HUES64 (cell line): Measurements from ENCODE around the gene CACNA2D1.

Experiments used
- H3K27ac ChIP-seq: 2 replicates; pipeline ENCODE4 v1.7.0; 2013; ENCODE audit warnings: low read depth, low read length, inconsistent platforms
- H3K27me3 ChIP-seq: 2 replicates; pipeline ENCODE4 v1.6.1; 2013; ENCODE audit warnings: mild to moderate bottlenecking, low read length; ENCODE audit not compliant: insufficient read depth
- H3K36me3 ChIP-seq: 2 replicates; pipeline ENCODE4 v1.6.1; 2013; ENCODE audit warnings: mild to moderate bottlenecking, low read length; ENCODE audit not compliant: insufficient read depth
- H3K4me1 ChIP-seq: 2 replicates; pipeline ENCODE4 v1.6.1; 2013; ENCODE audit warnings: mild to moderate bottlenecking, low read length, moderate library complexity; ENCODE audit not compliant: insufficient read depth
- H3K4me3 ChIP-seq: 2 replicates; pipeline ENCODE4 v1.5.1; 2013; ENCODE audit warnings: mild to moderate bottlenecking, low read length, moderate library complexity
- H3K9ac ChIP-seq: 2 replicates; pipeline ENCODE4 v1.6.1; 2013; ENCODE audit warnings: mild to moderate bottlenecking, low read depth, low read length
- H3K9me3 ChIP-seq: 2 replicates; pipeline ENCODE4 v1.6.1; 2013; ENCODE audit warnings: low read depth, low read length; ENCODE audit not compliant: insufficient read depth
- WGBS: fragments of 150-250, 120-280 bp; methylation state at CpG from one replicate; pipeline ENCODE4 v1.1.7; 2013; ENCODE audit warnings: missing lambda C conversion rate; 5-methylcytosine and 5-hydroxymethylcytosine counted together

The CACNA2D1 gene

DNA sequence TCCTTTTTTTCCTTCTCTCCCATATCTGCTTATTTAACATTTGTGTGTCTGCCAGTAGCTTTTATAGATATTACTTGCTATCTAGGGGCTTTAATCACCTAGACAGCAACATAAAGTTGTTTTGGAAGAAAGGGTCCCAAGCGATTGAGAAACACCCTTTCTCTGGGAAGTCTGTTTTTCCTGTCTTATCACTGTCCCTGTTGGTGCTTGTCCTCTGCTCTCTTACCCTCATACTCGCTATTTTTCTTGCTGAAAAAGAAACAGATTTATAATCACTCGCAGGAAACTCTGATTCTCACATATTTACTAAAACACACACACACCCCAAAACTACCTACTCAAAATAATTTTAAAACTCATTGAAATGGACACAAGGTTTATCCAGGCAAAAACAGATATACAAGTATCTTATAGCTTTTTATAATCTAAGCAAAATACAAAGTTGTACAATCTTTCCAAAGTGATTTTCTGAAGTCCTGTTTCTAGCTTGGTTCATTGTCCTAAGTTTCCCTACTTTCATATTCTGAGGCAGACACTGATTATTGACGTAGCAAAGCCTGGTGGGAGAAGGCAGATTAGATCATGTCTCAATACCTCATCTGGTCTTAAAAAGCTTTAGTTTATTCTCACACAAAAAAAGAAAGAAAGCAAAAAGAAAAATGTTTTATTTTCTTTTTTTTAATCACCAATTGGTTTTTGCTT, 157.3 kb downstream of the CACNA2D1 start:
- no peaks in the 10 kb centered on the region for H3K9me3 ChIP-seq
- H3K9ac ChIP-seq = no peak overlapping the region
- peak overlapping the region; percentile 55 for H3K27ac ChIP-seq
- H3K4me1 ChIP-seq = peaks cover 48% of the 10 kb centered on the region
- WGBS = 78% methylated on average over 3 of the region's 4 CpGs
- no peaks in the 10 kb centered on the region for H3K36me3 ChIP-seq
- no peak overlapping the region for H3K4me3 ChIP-seq
- H3K27me3 ChIP-seq = no peaks in the 10 kb centered on the region

DNA sequence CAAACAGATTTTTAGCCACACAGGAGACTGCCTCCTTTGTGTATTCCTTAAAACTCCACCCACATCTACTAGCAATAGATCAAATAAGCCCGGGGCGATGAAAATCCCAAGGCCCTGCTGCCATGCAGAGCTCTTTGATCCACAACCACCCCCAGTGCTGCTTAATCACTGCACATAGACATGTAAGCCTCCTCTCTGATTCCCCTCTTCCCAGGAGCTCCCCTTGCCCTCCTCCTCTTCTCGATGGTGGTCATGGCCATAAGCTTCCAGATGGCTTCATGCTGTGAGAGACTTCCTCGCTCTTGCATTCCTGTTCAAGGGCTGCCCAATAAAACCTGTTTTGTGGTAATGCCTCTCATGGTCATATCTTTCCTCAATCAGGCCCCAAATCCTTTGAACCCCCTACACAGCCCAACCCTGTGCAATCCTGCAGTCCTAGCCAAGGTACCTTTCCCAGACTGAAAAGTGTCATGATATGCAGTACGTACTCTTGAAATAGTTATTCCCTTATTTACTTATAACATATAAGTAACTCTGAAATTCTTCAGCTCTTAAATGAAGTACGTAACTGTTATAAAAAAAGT, 158.5 kb downstream of the CACNA2D1 start:
- Histone ChIP-seq H3K9ac (no peak overlapping the region), H3K36me3 (no peaks in the 10 kb centered on the region), H3K4me3 (no peak overlapping the region), H3K9me3 (no peaks in the 10 kb centered on the region), H3K27ac (no peak overlapping the region), H3K4me1 (peaks cover 45% of the 10 kb centered on the region), H3K27me3 (no peaks in the 10 kb centered on the region)
- WGBS = 35% methylated on average over 5 of the region's 6 CpGs

DNA sequence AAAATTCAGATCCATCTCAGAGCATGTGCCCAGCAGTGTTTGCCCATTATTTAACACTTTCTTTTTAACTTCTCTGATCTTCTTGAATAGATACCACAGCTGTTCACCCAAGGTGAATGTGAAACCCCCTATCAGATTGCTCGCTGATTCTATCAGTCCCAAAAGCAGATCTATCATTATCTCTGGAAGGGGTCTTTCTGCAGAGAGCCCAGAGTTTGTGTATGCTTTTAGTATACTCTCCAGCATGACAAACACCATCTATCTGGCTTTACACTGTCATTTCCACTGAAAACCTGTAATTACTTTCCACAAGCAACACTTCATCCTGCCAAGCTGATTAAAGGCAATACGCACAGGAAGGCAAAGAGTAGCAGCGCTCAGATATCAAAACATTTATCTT, 168.2 kb downstream of the CACNA2D1 start:
- Histone ChIP-seq H3K27ac (no peak overlapping the region), H3K36me3 (no peaks in the 10 kb centered on the region), H3K9ac (no peak overlapping the region), H3K27me3 (no peaks in the 10 kb centered on the region), H3K4me1 (no peaks in the 10 kb centered on the region), H3K4me3 (no peak overlapping the region), H3K9me3 (no peaks in the 10 kb centered on the region)
- WGBS = 90% methylated on average over 3 of the region's 3 CpGs

DNA sequence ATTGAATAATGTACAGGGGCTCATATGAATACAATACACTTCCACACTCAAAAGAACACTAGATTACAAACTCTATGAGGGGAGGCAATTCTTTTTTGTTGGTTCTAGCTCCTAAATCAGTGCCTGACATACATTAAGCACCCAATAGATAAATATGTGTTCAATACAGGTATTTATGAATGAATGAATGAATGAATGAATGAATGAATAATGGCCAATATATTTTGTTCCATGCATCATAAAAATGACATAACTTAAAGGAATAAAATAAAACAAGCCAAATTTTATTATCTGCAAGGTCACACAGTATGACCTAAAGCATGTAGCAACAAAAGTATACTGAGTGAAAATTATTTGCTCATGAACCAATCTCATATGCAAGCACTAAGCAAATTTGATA, 168.9 kb downstream of the CACNA2D1 start:
- H3K9ac ChIP-seq = no peak overlapping the region
- H3K4me1 ChIP-seq = 0 out of 2 replicates have a peak, but pooled peaks cover under 1% of the 10 kb centered on the region
- no peaks in the 10 kb centered on the region for H3K9me3 ChIP-seq

DNA sequence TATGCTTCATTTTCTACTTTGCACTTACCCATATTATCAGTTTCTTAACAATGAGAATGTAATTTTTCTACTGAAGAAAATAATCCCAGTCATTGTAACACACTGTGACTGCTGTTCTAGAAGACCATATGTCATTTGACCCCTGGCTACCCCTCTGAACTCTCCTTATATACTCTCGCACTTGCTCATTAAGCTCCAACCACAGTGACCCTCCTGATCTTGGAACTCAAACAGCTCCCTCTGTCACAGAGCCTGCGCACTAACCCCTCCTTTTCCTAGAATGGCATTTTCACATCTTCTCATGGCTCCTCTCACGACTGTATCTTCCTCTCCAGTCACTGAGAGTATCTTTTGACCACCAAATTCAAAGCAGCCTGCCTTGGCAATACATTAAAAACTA, 169.7 kb downstream of the CACNA2D1 start:
- H3K9me3 ChIP-seq = no peaks in the 10 kb centered on the region
- peaks cover 8% of the 10 kb centered on the region; the same call in 1 of the 2 replicates for H3K4me1 ChIP-seq
- H3K36me3 ChIP-seq = no peaks in the 10 kb centered on the region
- no peak overlapping the region for H3K27ac ChIP-seq
- no peak overlapping the region for H3K4me3 ChIP-seq
- WGBS = 81% methylated on average over 3 of the region's 3 CpGs
- no peak overlapping the region for H3K9ac ChIP-seq
- no peaks in the 10 kb centered on the region for H3K27me3 ChIP-seq

More for the DNA sequence above, 168.9 kb downstream of the CACNA2D1 start:
- no peak overlapping the region for H3K27ac ChIP-seq
- no peak overlapping the region for H3K4me3 ChIP-seq
- H3K36me3 ChIP-seq = no peaks in the 10 kb centered on the region
- no peaks in the 10 kb centered on the region for H3K27me3 ChIP-seq

DNA sequence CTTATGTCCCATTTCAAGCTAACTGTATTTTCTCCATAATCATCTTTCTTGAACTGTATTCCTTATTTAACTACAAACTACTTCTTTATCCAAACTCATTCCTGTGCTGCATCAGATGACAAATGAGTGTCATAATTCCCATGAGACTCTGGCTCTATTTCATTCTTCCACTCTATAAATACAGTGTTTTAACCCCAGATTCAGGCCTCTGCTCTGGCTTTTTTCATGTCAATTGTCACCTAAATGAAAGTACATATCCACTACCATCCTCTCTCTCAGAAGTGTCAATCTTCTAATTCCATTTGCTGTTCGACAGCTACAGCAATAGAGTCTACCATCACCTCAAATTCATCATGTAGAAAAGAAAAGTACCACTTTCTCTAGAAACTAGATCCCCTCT, 172.7 kb downstream of the CACNA2D1 start:
- peaks cover 8% of the 10 kb centered on the region; the same call in 1 of the 2 replicates for H3K4me1 ChIP-seq

DNA sequence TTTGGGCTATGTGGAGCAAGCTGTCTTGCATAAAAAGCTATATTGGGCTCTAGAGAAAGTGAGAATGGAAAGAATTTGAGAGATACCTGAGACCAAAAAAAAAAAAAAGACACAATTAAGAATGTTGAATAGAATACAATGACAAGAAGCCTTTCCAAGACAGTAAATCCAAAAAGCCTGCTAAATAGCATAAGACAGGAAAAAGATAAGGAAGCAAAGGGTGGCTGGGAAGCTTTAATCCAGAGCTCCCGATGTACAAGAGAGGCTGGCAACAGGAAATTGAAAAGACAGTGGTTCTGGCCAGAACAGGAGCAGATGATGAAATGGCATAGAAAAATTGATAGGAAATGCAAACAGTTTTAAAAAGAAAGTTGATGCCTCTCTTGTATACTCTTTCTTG, 174.9 kb downstream of the CACNA2D1 start:
- 90% methylated on average over 1 of the region's 1 CpG for WGBS
- H3K4me3 ChIP-seq = no peak overlapping the region

More for the DNA sequence above, 172.7 kb downstream of the CACNA2D1 start:
- H3K27ac ChIP-seq = no peak overlapping the region
- 96% methylated on average over 1 of the region's 1 CpG for WGBS
- H3K9ac ChIP-seq = no peak overlapping the region
- H3K9me3 ChIP-seq = no peaks in the 10 kb centered on the region
- H3K36me3 ChIP-seq = no peaks in the 10 kb centered on the region
- H3K4me3 ChIP-seq = no peak overlapping the region
- no peaks in the 10 kb centered on the region for H3K27me3 ChIP-seq

DNA sequence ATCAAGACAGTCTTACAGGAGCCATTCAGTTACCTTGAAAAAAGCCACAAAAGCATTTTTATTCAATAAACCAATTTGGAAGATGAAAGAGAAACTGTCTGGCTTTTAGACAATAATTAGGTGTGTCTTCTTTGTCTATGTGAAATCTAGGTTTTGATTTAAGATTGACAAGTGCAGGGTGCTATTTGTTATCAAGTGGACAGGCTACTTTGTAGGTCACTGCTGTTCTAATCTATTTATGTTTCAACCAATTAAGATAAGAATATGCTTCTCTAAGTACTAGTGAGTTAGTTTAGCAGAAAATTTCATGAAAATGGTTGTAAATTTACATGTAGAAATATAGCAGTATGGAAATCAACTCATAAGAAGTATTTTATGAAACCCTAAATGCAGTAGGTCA, 177.5 kb downstream of the CACNA2D1 start:
- Histone ChIP-seq H3K27ac (no peak overlapping the region), H3K9me3 (no peaks in the 10 kb centered on the region), H3K9ac (no peak overlapping the region), H3K36me3 (no peaks in the 10 kb centered on the region), H3K4me3 (no peak overlapping the region), H3K4me1 (peaks cover 13% of the 10 kb centered on the region; the same call in 1 of the 2 replicates), H3K27me3 (no peaks in the 10 kb centered on the region)

More for the DNA sequence above, 174.9 kb downstream of the CACNA2D1 start:
- no peaks in the 10 kb centered on the region for H3K27me3 ChIP-seq
- H3K27ac ChIP-seq = no peak overlapping the region
- no peaks in the 10 kb centered on the region for H3K36me3 ChIP-seq
- no peak overlapping the region for H3K9ac ChIP-seq
- H3K4me1 ChIP-seq = peaks cover 13% of the 10 kb centered on the region; the same call in 1 of the 2 replicates
- H3K9me3 ChIP-seq = no peaks in the 10 kb centered on the region

DNA sequence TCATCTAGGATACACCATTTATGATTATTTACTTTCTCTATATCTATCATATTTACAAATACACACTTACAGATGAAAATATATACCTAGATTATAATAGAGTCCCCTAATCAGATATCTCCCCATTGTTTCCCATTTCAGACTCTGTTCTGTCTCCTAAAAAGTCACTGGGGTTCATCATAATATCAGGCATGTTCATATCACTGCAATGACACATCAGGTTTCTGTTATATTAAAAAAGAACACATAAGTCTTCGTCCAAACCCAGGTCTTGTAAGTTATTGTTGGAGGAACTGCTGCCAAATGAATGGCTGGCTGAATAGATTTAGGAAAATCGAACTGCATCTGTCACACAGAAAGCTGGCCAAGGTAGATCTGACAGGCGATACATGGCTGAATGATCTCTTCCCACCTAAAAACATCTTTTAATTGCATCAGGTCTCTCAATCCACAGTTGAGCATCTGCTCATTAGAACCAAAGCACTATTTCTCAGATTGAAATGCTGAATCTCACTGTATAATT, 178.7 kb downstream of the CACNA2D1 start:
- Histone ChIP-seq H3K9ac (no peak overlapping the region), H3K4me3 (no peak overlapping the region), H3K27me3 (no peaks in the 10 kb centered on the region), H3K27ac (no peak overlapping the region), H3K36me3 (no peaks in the 10 kb centered on the region), H3K4me1 (peaks cover 13% of the 10 kb centered on the region; the same call in 1 of the 2 replicates), H3K9me3 (no peaks in the 10 kb centered on the region)
- 93% methylated on average over 3 of the region's 3 CpGs for WGBS

DNA sequence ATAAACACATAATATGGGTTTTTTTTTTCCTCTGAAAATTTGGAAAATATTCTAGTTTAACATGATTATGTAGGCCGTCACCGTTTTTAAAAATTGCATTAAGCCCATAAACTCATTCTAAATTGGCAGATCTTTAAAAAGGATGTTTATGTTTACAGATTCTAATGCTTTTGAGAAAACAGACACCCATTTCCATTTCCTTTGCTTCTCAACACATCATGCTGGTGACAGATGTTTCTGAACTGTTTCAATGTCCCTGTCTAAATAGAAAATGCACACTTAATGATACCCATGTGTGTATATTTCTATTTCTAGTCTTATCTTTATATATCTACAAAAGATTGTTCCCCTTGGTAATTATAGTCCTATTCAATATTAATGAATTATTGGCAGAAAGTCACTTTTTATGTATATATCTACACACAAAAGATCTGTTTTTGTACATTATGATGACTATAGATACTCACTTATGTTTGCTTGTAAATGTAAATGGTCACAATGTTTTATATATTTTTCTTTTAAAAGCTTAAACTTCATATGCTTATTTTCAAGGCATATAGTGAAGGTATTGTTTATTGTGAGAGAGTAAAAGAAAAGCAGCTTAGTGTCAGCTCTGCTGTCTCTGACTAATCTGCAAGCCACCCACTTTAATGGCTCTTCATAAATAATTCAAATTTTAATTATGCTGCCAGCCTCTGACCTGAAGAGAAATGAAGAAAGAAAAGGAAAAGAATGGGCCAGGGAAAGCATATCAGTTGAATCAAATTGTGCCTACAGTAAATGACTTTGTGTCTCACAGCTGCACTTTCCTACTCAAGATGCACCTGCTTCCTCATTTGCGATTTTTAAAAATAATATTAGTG, 179.4 kb downstream of the CACNA2D1 start:
- Histone ChIP-seq H3K4me1 (peaks cover 7% of the 10 kb centered on the region; the same call in 1 of the 2 replicates), H3K27ac (no peak overlapping the region), H3K27me3 (no peaks in the 10 kb centered on the region), H3K4me3 (no peak overlapping the region), H3K36me3 (no peaks in the 10 kb centered on the region), H3K9ac (no peak overlapping the region), H3K9me3 (no peaks in the 10 kb centered on the region)
- WGBS = 100% methylated on average over 1 of the region's 3 CpGs

DNA sequence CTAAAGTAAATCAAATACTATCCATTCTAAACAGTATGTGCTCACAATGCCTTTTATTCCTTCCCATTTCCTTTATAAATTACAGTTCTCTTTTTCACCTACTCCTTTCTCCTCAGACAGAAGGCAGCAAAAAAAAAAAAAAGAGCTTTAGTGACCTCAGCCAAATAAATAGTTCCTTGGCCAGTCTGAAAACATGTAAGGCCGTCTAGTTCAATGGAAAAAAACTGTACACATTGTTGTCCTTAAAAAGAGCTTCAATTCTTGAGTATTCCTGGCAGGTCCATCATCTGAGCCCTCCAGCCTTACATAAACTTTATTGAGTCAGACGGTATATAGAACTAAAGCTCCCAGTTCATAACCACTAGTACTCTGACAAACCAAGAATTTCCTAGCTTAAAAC, 185.4 kb downstream of the CACNA2D1 start:
- WGBS = 92% methylated on average over 2 of the region's 2 CpGs
- no peaks in the 10 kb centered on the region for H3K4me1 ChIP-seq
- no peak overlapping the region for H3K27ac ChIP-seq

More for the DNA sequence above, 185.4 kb downstream of the CACNA2D1 start:
- Histone ChIP-seq H3K36me3 (no peaks in the 10 kb centered on the region), H3K9me3 (no peaks in the 10 kb centered on the region), H3K4me3 (no peak overlapping the region), H3K27me3 (no peaks in the 10 kb centered on the region), H3K9ac (no peak overlapping the region)
